Astrocyte (in vitro differentiated cells and primary cell): ENCODE measurements around the gene RPRD1B.

ENCODE experiments used
- EZH2 ChIP-seq: IDR thresholded peaks from 2 replicates; pipeline ENCODE4 v1.6.1; 2012; ENCODE audit warnings: mild to moderate bottlenecking, low read length, inconsistent platforms; ENCODE audit not compliant: insufficient read depth
- TF ChIP-seq, protein P1 (sequence below): IDR thresholded peaks from 2 replicates; pipeline ENCODE4 v1.5.1; 2011; ENCODE audit warnings: low read depth, mild to moderate bottlenecking, inconsistent platforms, low read length, moderate library complexity; ENCODE audit not compliant: insufficient read depth

DNA sequence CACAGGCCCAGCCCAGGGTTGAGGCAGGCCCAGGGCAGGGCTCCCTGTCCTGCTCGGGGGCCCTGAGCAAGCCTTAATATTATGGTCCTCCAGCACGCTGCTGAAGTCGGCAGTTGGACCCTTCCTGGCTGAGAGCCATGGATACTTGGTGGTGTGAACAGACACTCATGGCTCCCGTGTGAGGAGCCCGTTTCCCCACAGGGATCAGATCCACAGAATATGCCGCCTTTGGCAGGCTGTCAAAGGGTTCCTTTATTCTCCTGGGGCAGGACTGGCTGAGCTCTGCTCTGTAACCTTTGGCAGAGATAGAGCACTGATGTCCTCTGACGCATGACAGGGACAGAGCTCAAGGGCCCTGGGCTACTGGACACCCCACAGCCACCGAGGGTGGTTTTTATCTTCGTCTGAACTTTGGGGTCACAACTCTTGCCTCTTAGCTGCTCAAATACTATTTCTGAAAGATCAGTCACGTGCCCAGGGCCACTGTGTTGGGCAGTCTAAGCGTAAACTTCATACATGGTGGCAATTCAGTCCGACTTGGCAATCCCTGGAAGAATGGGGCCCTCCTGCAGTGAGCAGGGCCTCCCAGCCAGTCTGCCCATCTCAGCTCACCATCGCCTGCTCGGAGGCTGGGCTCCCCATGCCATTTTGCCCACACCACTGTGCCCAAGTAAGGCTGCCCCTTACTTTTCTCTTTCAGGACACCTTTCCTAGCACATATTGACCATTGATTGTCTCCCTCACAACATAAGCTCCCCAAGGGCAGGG is 49.3 kb upstream of the RPRD1B start:
- TF ChIP-seq, protein P1, sequence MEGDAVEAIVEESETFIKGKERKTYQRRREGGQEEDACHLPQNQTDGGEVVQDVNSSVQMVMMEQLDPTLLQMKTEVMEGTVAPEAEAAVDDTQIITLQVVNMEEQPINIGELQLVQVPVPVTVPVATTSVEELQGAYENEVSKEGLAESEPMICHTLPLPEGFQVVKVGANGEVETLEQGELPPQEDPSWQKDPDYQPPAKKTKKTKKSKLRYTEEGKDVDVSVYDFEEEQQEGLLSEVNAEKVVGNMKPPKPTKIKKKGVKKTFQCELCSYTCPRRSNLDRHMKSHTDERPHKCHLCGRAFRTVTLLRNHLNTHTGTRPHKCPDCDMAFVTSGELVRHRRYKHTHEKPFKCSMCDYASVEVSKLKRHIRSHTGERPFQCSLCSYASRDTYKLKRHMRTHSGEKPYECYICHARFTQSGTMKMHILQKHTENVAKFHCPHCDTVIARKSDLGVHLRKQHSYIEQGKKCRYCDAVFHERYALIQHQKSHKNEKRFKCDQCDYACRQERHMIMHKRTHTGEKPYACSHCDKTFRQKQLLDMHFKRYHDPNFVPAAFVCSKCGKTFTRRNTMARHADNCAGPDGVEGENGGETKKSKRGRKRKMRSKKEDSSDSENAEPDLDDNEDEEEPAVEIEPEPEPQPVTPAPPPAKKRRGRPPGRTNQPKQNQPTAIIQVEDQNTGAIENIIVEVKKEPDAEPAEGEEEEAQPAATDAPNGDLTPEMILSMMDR = no peak
- TF ChIP-seq EZH2 = no peak
